ENCODE data around the gene CORO2A.

CORO2A gene

DNA sequence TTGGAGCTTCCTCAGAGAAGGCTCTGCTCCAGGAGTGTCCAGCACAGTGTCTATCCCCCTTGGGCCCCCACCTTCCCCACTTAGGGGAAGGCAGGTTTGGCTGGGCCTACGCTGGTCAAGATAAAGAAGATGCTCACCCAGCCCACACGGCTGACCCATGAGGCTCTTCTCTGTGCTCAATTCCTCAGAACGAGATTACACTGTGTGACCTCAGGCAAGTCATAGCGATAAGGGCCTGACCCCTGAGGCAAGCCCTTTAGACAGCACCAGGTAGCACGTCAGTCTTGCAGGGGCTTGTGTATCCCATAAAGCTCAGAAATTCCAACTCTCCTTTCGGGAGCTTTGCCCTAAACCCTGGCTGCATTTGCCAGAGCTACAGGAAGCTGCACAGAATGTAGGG, 32.6 kb downstream of the CORO2A start:
- TF ChIP-seq, protein P1, sequence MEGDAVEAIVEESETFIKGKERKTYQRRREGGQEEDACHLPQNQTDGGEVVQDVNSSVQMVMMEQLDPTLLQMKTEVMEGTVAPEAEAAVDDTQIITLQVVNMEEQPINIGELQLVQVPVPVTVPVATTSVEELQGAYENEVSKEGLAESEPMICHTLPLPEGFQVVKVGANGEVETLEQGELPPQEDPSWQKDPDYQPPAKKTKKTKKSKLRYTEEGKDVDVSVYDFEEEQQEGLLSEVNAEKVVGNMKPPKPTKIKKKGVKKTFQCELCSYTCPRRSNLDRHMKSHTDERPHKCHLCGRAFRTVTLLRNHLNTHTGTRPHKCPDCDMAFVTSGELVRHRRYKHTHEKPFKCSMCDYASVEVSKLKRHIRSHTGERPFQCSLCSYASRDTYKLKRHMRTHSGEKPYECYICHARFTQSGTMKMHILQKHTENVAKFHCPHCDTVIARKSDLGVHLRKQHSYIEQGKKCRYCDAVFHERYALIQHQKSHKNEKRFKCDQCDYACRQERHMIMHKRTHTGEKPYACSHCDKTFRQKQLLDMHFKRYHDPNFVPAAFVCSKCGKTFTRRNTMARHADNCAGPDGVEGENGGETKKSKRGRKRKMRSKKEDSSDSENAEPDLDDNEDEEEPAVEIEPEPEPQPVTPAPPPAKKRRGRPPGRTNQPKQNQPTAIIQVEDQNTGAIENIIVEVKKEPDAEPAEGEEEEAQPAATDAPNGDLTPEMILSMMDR (IDR thresholded peaks at IDR 0.05; ENCODE audit: low read depth, low read length) = no peak
- DNase-seq (ENCODE audit: low read depth, low spot score) = no peak
- no peak overlapping the region for H3K4me3 ChIP-seq (ENCODE audit: low read depth, low read length)
- in situ Hi-C loops (cut with HindIII; ENCODE audit: low sequenced_read_pairs) = no loop called here

DNA sequence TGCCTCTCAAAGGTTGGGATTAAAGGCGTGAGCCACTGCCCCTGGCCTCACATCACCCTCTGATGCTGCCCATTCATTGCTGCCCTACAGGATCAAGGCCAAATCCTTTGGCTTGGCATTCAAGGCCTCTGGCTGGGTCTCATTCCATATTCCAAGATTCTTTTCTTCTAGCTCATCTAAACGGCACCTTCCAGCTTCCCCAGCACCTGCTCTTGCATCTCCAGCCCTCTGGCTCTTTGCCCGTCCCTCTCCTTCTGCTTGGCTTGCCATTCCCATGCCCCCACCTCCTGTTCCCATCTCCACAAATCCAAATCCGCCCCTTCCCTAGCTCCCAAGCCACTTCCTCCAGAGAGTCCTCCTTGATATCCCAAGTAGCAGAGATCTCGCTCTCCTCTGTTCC, 33.1 kb downstream of the CORO2A start:
- DNase-seq (ENCODE audit: low read depth, low spot score) = no peak
- in situ Hi-C loops (cut with HindIII; ENCODE audit: low sequenced_read_pairs) = no loop called here
- TF ChIP-seq, protein P1 (IDR thresholded peaks at IDR 0.05; ENCODE audit: low read depth, low read length) = no peak
- no peak overlapping the region for H3K4me3 ChIP-seq (ENCODE audit: low read depth, low read length)

DNA sequence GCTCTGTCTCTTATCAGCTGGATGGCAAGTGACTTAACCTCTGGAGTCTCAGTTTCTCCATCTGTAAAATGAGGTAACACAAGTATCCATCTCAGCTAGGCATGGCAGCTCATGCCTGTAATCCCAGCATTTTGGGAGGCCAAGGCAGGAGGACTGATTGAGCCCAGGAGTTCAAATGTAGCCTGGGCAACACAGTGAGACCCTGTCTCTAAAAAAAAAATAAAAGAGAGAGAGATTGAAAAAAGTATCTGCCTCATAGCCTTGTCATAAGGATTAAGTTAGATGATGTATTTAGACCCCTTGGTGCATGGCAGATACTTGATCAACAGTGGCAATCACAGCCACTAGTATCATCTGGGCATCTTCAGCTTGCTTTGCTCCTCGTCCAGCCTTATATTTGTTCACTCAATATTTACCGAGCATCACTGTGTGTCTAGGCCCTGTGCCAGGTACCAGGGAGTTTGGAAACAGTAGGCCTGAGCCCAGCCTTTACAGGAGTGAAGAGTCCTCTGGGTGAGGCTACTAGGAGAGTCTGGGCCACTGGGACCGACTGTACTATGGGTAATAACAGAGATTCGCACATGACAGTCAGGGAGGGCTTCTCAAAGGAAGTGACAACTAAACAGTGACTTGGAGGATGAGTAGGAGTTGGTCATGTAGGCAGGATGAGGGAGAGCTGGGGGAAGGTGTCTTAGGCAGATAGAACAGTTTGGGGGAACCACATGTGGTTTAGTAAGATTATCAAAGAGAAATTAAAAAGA, 34.2 kb downstream of the CORO2A start:
- TF ChIP-seq, protein P1 (IDR thresholded peaks at IDR 0.05; ENCODE audit: low read depth, low read length) = no peak
- H3K4me3 ChIP-seq (ENCODE audit: low read depth, low read length) = no peak overlapping the region
- in situ Hi-C loops (cut with HindIII; ENCODE audit: low sequenced_read_pairs) = no loop called here
- DNase-seq (ENCODE audit: low read depth, low spot score) = no peak

DNA sequence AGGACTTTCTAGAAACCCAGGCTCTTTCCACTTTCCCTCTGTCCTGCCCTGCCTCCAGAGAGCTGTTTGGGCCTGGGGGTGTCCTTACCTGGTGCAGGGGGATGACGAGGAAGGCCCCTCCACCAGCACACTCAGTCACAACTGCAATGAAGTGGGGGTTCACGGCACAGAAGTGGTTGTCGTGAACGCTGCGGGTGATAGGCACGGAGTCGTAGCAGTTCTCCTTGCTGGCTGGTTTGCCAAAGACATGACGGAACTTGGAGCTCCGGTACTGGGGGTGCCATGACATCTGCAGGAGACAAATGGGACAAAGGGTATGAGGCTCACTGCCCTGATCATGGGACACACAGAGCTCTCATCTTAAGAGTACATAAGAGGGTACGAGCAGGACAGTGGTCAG, 35.1 kb downstream of the CORO2A start:
- no peak for DNase-seq (ENCODE audit: low read depth, low spot score)
- TF ChIP-seq, protein P1 (IDR thresholded peaks at IDR 0.05; ENCODE audit: low read depth, low read length) = no peak
- no peak overlapping the region for H3K4me3 ChIP-seq (ENCODE audit: low read depth, low read length)
- in situ Hi-C loops (cut with HindIII; ENCODE audit: low sequenced_read_pairs) = no loop called here

DNA sequence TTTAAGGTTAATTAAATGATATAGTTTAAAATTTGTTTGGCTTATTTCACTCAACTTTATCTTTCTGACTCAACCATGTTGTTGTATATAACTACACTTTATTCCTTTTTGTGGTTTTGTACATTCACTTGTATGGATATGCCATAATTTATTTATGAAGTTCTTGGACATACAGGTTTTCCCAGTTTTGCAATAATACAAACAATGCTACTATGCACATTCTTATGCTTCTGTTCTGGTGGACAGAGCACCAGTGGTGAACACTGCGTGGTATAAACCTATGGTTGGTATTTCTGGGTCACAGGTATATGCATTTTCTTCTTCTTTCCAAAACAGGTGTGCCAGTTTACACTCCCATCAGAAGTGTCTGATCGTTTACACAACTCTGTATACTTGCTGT, 37.8 kb downstream of the CORO2A start:
- no peak overlapping the region for H3K4me3 ChIP-seq (ENCODE audit: low read depth, low read length)
- no peak for DNase-seq (ENCODE audit: low read depth, low spot score)
- in situ Hi-C loops (cut with HindIII; ENCODE audit: low sequenced_read_pairs) = no loop called here
- TF ChIP-seq, protein P1 (IDR thresholded peaks at IDR 0.05; ENCODE audit: low read depth, low read length) = no peak

DNA sequence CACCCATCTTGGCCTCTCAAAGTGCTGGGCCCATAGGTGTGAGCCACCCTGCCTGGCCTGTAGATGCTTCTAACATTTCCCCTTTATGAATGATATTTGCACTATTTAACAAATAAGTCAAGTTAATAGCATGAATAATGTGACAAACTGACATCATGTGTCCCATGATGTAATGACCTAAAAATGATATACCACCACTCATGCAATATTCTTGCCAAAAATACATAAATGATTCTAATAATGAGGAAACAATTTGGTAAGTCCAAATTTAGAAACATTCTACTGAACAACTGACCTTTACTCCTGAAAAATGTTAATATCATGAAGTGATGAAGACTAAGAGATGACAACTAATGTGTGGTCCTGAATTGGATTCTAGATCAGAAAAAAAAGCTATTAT, 39.9 kb downstream of the CORO2A start:
- TF ChIP-seq, protein P1 (IDR thresholded peaks at IDR 0.05; ENCODE audit: low read depth, low read length) = no peak
- no peak overlapping the region for H3K4me3 ChIP-seq (ENCODE audit: low read depth, low read length)
- DNase-seq (ENCODE audit: low read depth, low spot score) = no peak
- in situ Hi-C loops (cut with HindIII; ENCODE audit: low sequenced_read_pairs) = no loop called here

Measured in astrocyte of the spinal cord (primary cell).